Inflammatory macrophage treated with lipopolysaccharide for 4 hours (primary cell): Measurements from ENCODE around the gene TMEM61.
"Not testable (repeated sequence)": the region's sequence is repeated elsewhere in the genome, so short reads cannot be mapped to it uniquely, and the experiment has no call there.

Experiments
- DNase-seq: peaks from one replicate; pipeline ENCODE4 v3.0.0-alpha.2; 2020

Gene TMEM61

GRCh38 chr1:54962612-54963395 is 17.6 kb upstream of the TMEM61 start:
- DNase-seq, result no peak

DNA sequence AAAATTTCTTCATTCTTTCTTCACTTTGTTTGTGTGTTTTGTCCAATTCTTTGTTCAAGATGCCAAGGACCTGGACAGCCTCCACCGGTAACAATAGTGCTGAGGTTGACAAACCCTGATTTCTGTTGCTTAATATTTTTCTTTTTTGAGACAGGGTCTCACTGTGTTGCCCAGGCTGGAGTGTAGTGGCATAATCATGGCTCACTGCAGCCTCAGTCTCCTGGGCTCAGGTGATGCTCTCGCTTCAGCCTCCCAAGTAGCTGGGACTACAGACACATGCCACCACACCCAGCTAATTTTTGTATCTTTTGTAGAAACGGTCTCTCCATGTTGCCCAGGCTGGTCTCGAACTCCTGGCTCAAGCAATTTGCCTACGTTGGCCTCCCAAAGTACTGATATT is 16.6 kb upstream of the TMEM61 start:
- DNase-seq, result not testable (repeated sequence)

GRCh38 chr1:54965624-54966340 is 14.6 kb upstream of the TMEM61 start:
- DNase-seq, result peak; percentile 94

DNA sequence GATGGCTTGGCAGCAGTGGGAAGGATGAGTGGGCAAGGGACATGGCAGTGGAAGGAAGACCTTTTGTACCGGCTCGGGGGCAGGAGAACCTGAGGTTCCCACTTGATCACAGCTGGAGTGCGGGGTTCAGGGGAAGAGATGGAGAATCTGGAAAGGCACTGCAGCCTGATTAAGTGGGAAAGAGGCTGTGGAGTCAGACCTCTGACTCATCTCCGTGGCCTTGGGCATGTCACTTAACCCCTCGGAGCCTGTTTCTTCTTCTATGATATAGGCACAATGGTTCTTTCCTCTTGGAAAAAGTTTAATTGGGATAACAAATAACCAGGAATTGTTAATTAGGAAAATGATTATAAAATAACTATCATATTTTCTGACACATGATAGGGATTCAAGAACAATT is 13.1 kb upstream of the TMEM61 start:
- peak; percentile 31 for DNase-seq

DNA sequence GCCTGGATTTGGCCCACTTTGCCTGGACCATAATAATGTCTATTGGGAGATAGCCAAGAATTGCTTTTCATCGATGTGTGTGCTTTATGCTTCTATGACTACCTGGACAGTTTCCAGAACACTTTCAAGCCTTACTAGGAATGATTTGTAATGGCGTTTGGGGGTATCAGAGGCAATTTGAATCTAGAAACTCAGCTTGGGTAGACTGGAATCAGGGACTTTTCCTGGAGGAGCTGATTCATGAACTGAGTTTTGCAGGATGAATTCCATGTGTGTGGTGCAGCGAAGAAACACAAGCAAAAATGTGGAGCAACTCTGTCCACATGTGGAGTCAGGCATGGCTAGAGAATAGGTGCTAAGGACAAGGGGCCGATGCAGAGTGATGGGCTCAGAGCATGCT is 11.9 kb upstream of the TMEM61 start:
- no peak for DNase-seq

DNA sequence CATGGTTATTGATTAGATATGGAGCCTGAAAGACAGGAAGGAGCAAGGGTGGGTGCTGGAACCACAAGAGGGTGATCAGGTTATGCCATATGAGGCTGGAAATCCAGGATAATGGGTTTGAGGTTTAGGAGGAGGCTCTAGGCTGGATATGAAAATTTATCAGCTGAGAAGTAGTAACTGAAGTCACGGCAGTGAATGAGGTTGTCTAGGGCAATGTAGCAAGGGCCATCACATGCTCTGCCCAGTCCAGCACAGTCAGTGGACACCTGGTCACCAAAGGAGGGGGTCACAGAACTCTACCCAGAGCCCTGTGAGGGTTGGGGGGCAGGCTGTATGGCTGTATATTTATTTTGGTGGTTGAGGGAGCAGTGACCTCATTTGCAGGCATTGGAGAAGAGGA is 10.5 kb upstream of the TMEM61 start:
- DNase-seq, result no peak

DNA sequence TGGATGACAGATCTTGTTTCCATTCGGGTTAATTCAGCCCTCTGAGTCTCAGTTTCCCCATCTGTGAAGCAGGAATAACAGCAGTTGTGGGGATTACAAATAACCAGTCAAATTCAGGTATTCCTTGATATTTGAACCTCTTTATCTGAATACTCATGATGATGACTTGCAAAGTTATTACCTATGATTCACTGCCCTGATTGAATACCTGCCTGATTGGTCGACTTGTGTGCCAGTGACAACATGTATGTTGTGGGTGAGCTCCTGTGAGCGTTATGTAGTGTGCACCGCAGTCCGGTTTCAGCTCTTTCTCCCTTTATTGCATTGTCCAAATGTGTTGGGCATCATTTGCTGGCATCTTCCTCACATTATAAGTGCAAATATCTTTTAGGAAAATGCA is 9.5 kb upstream of the TMEM61 start:
- no peak for DNase-seq

- peak; percentile 54 for DNase-seq
These were observed 9.1 kb upstream of the TMEM61 start for GRCh38 chr1:54971317-54971791.

GRCh38 chr1:54972436-54972835 is 8.0 kb upstream of the TMEM61 start:
- DNase-seq, result no peak

DNA sequence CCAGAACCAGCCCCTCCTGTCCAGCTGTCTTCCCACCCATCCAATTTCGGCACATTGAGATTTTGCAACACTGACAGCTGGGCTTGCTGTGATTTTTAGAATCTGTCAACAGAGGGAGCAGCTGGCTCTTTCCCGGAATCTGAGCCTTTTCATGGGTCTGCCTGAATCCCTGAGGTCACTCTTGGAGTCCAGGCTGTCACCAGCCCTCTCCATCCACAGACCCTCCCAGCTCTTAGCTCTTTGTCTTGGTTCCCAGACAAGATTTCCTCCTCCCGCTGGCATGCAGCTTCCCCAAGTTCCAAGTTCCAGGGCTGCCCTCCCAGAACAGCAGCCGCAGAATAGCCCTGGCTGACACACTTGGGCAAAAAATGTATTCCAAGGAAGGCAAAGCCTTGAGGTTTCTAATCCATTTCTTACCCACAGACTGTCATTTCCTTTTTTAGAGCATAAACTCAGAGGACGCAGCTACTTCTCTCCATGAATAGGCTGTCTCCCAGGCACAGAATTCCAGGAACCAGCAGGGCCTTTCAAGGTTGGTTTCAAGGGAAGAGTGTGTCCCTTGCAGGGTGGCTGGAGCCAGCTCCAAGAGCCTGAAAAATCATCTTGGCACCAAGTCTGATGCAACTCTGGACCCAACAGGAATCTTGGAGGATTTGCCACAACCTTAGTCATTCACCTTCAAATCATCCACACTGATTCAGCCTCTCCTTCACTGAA is 7.1 kb upstream of the TMEM61 start:
- DNase-seq, result peak; percentile 27

- no peak for DNase-seq
These were observed 4.9 kb upstream of the TMEM61 start for GRCh38 chr1:54975356-54976108.

DNA sequence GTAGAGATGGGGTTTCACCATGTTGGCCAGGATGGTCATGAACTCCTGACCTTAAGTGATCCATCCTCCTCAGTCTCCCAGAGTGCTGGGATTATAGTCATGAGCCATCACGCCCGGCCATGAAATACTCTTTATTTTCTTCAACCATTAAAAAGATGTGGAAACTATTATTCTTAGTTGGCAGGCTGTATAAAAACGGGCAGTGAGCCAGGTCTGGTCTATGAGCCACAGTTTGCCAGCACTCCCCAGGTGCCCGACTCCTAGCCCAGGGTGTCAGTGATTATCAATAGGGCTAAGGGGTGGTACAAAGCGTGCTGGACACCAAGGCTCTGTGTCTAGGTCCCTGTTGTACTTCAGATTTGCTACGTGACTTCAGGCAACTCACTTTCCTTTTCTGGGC is 3.7 kb upstream of the TMEM61 start:
- no peak for DNase-seq

DNA sequence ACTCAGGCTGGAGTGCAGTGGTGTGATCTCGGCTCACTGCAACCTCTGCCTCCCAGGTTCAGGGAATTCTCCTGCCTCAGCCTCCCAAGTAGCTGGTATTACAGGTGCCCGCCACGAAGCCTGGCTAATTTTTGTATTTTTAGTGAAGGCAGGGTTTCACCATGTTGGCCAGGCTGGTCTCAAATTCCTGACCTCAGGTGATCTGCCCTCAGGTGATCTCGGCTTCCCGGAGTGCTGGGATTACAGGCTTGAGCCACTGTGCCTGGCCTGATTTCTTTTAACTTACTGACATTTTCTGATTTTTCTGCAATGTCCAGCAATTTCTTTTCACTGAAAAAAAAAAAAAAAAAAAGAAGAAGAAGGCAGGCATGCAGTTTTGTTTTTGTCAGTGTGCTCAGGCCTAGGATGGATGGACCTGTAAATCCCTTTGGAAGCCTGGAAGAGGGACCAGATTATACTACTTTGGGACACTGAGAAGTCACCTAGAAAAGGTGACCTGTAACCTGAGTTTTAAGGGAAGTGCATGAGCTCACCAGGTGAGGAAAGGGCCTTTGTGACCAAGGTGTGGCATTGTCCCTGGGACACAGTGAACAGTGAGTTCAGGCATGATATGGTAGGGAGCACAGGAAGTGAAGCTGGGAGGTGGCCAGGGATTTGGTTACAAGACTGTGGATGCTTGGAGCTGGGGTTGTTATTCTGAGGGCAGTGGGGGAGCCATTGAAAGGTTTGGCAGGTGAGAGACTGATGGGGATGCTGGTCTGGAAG is 2.7 kb upstream of the TMEM61 start:
- no peak for DNase-seq

DNA sequence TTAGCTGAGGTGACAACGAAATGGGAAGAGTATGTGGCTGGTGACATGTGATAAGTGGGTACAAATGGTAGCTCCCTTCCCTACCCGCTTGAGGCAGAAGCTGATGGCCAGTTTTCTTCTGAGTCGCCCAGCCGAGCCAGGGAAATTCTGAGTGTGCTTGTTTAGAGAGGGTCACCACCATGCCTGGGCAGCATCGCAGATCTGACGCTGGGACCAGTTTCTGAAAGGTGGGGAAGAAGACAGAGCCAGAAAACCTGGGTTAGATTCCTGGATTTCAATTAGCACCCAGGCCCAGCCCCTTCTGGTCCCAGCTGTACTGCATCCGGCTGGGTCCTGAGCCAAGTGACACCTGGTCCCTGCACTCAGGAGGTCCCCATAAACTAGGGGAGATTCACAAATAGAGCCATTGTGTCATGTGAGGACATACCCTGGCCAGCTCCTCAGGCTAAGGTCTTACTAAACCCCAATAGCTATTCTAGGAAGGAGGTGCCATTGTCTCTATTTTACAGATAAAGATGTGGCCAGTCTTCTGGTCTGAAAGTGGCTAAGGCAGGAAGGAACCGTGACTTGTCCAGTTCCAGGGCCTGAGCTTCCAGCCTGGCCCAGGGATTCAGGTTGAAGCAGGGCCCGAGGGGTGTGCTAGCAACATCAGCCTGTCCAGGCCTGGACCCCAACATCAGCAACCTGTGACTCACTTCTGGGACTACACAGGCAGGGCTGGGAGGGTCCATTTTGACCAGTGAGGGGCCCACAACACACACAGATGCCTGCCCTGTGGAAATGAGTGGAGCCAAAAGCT is 1.7 kb upstream of the TMEM61 start:
- no peak for DNase-seq

GRCh38 chr1:54979327-54979891 is 1.0 kb upstream of the TMEM61 start:
- no peak for DNase-seq

GRCh38 chr1:54980046-54980527 is 341 bp upstream of the TMEM61 start:
- no peak for DNase-seq

GRCh38 chr1:54981466-54981865 is 1.0 kb downstream of the TMEM61 start:
- DNase-seq, result no peak

DNA sequence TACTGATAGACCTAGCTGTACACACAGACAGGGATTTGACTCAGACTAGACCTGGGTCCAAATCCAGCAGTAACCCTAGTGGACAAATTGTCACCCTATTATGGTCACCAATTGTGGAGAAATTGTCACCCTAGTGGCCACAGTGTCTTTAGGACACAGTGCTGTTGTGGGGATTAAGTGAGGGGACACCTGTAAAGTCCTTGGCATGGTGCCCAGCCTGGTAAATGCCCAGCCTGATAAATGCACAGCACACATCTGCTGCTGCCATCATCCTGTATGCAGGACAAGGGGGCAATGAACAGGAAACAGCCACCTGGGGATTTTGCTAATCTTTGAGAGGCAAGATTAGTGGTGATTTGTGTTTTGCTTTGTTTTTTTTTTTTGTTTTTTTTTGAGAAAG is 2.3 kb downstream of the TMEM61 start:
- no peak for DNase-seq

- DNase-seq, result no peak
These were observed 3.9 kb downstream of the TMEM61 start for GRCh38 chr1:54984131-54984842.

DNA sequence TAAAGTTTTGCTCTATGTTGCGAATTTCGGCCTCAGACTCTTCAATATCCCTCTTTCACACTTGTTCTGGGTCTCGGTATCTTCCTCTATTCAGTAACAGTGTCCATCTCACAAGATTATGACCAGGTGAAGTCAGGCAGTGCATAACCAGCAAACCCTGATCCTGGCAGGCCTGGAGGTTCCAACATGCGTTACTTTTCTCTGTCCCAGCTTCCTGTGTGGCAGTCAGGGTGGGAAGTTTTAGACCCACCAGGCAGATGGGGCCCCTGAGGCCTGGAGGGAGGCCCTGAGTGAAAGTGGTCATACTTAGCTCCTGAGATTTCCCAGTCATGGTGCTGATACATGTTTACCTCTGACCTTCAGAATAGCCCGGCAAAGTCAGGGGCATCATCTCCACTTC is 5.1 kb downstream of the TMEM61 start:
- DNase-seq, result no peak
